Activated CD8-positive, alpha-beta T cell treated with anti-CD3 and anti-CD28 coated beads for 36 hours (primary cell): ENCODE data around the gene BRAF. TPM values are rescaled to one million over a fixed set of nuclear protein-coding genes. Genes with fewer than 3 reads are reported as not detected.
"Not testable (repeated sequence)": the region's sequence is repeated elsewhere in the genome, so short reads cannot be mapped to it uniquely, and the experiment has no call there.

ENCODE experiments used
- ATAC-seq: fragments of 200-7000 bp; cut with Tn5 transposase; one replicate; pipeline ENCODE4 v1.10.0; 2021; ENCODE audit warnings: mild to moderate bottlenecking, moderate library complexity
- CTCF ChIA-PET: fragments of 350-600 bp; sonication (Branson Sonifier 250); formaldehyde crosslinking; loops from one replicate; lab custom pipeline; 2021; ENCODE audit warnings: antibody characterized with exemption; lab: Charles Lee
- POLR2A ChIA-PET: fragments of 350-600 bp; sonication (Branson Sonifier 250); formaldehyde crosslinking; loops from one replicate; lab custom pipeline; 2021; ENCODE audit warnings: antibody characterized with exemption; lab: Charles Lee
- DNase-seq: peaks from one replicate; pipeline ENCODE4 v3.0.0-alpha.2; 2020
- H3K27ac Mint-ChIP-seq: one replicate; pipeline ENCODE4 v1.8.0; 2021; ENCODE audit warnings: mild to moderate bottlenecking, mixed read lengths
- H3K27me3 Mint-ChIP-seq: one replicate; pipeline ENCODE4 v1.8.0; 2021; ENCODE audit warnings: mixed read lengths
- H3K36me3 Mint-ChIP-seq: one replicate; pipeline ENCODE4 v1.8.0; 2021; ENCODE audit warnings: low read depth, mixed read lengths
- H3K4me1 Mint-ChIP-seq: one replicate; pipeline ENCODE4 v1.8.0; 2021; ENCODE audit warnings: low read depth, mixed read lengths
- H3K4me3 Mint-ChIP-seq: one replicate; pipeline ENCODE4 v1.8.0; 2021; ENCODE audit warnings: mild to moderate bottlenecking, moderate library complexity, mixed read lengths
- H3K9me3 Mint-ChIP-seq: one replicate; pipeline ENCODE4 v1.8.0; 2021; ENCODE audit warnings: mixed read lengths
- intact Hi-C: fragments of 100-400 bp; cut with micrococcal nuclease; formaldehyde crosslinking; loops from one replicate; pipeline ENCODE4 v1.10.0; 2022
- total RNA-seq, 2 experiments: library from RNA; stranded (reverse); gene quantifications; one replicate each; pipeline ENCODE4 v1.2.3, GENCODE V29; 2021
- TF ChIP-seq, protein P1 (sequence below): fragments of 200-600 bp; IDR thresholded peaks from one replicate; pipeline ENCODE4 v1.8.0; 2022; ENCODE audit warnings: antibody characterized with exemption, mild to moderate bottlenecking

Gene BRAF
- total RNA-seq, 2 experiments from 2014 or later, result 30.0 to 30.6 TPM

DNA sequence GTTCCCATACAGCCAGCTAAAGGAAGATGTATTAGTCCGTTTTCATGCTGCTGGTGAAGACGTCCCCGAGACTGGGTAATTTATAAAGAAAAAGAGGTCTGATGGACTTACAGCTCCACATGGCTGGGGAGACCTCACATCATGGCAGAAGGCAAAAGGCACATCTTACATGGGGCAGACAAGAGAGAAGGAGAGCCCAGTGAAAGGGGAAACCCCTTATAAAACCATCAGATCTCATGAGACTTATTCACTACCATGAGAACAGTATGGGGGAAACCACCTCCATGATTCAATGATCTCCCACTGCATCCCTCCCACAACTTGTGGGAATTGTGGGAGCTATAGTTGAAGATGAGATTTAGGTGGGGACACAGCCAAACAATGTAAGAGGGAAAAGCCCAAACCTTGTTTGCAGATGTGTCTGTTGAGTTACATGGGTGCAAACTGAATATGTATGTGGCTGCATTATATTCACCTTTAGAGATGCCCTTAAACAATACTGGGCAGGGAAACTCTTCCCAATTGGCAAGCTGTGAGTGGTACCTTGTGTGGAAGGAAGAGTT lies 13.1 kb upstream of the BRAF start:
- no peak for ATAC-seq
- POLR2A ChIA-PET, result interaction anchor here (1.4 kb wide), 1 partner anchor 9 kb away, joined by 4 read pairs; no protein-coding TSS in a partner anchor

DNA sequence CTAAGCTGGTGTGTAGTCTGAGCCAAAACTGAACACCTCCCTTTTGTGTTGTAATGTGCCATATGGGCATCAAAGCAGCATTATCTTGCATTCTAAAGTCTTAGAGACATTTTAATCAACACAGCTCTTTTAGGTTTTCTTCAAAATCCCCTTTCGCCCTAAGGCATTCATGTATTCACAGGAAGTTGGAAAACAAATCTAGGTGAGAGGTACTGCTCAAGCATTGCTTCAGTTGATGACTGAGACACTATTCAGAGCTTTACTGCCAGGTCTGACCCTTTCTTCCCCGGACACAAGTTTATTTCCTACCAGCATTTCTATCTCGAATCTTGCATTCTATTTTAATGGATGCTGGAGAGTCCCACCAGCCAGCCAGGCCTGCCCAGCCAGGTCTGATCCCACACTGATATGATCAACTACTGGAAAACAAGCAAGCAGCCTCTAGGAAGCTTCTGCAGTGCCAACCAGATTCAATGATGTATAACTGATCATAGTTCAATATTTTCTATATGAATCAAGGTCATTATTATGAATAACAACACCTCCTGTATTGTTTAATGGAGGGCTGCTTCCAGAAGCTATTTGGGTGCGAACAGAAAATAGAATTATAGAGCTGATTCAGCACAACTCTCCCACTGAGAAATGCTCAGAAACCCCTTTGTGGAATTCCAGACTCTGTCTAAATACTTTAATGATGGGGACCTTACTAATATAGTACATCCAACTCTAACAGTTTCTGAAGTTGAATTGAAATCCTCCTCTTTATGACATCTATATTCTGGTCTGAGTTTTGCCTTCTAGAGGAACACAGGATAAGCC lies 4.0 kb upstream of the BRAF start:
- POLR2A ChIA-PET, result interaction anchor here (0.7 kb wide), 1 partner anchor 205 kb away, joined by 3 read pairs; no protein-coding TSS in a partner anchor
- Mint-ChIP-seq H3K9me3 (peaks cover 2% of the 10 kb centered on the region), H3K4me1 (peaks cover 2% of the 10 kb centered on the region)

More for the DNA sequence above, 13.1 kb upstream of the BRAF start:
- peaks cover 2% of the 10 kb centered on the region for H3K27me3 Mint-ChIP-seq
- TF ChIP-seq, protein P1, sequence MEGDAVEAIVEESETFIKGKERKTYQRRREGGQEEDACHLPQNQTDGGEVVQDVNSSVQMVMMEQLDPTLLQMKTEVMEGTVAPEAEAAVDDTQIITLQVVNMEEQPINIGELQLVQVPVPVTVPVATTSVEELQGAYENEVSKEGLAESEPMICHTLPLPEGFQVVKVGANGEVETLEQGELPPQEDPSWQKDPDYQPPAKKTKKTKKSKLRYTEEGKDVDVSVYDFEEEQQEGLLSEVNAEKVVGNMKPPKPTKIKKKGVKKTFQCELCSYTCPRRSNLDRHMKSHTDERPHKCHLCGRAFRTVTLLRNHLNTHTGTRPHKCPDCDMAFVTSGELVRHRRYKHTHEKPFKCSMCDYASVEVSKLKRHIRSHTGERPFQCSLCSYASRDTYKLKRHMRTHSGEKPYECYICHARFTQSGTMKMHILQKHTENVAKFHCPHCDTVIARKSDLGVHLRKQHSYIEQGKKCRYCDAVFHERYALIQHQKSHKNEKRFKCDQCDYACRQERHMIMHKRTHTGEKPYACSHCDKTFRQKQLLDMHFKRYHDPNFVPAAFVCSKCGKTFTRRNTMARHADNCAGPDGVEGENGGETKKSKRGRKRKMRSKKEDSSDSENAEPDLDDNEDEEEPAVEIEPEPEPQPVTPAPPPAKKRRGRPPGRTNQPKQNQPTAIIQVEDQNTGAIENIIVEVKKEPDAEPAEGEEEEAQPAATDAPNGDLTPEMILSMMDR, result no peak
- no peak for DNase-seq
- CTCF ChIA-PET, result no interaction called here
- no peaks in the 10 kb centered on the region for H3K36me3 Mint-ChIP-seq
- intact Hi-C loops, result no loop called here
- peaks cover 2% of the 10 kb centered on the region for H3K4me1 Mint-ChIP-seq
- H3K4me3 Mint-ChIP-seq, result no peak overlapping the region
- H3K9me3 Mint-ChIP-seq, result no peaks in the 10 kb centered on the region
- H3K27ac Mint-ChIP-seq, result no peak overlapping the region

DNA sequence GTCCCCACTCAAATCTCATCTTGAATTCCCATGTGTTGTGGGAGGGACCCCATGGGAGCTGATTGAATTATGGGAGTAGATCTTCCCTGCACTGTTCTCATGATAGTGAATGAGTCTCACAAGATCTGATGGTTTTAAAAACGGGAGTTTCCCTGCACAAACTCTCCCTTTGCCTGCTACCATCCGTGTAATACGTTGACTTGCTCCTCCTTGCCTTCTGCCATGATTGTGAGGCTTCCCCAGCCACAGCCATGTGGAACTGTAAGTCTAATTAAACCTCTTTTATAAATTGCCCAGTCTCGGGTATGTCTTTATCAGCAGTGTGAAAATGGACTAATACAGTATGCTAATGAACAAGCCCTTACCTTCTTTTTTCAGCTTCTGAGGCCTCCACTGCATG lies 3.2 kb upstream of the BRAF start:
- H3K4me1 Mint-ChIP-seq, ATAC-seq, intact Hi-C loops, H3K27me3 Mint-ChIP-seq, H3K4me3 Mint-ChIP-seq, H3K9me3 Mint-ChIP-seq, DNase-seq, H3K36me3 Mint-ChIP-seq, H3K27ac Mint-ChIP-seq: not testable (repeated sequence)
- ChIA-PET CTCF (interaction anchor here (1.7 to 2.4 kb wide), 2 partner anchors 14 to 117 kb away, joined by 3 to 7 read pairs; no protein-coding TSS in a partner anchor), POLR2A (interaction anchor here (0.7 to 1.2 kb wide), 2 partner anchors 204 to 773 kb away, joined by 3 read pairs; no protein-coding TSS in a partner anchor)

More for the DNA sequence above, 4.0 kb upstream of the BRAF start:
- TF ChIP-seq, protein P1, result no peak
- Mint-ChIP-seq H3K27ac (no peak overlapping the region), H3K36me3 (no peaks in the 10 kb centered on the region), H3K27me3 (peaks cover 4% of the 10 kb centered on the region), H3K4me3 (no peak overlapping the region)
- CTCF ChIA-PET, result interaction anchor here (1.7 to 2.4 kb wide), 2 partner anchors 15 to 117 kb away, joined by 3 to 7 read pairs; no protein-coding TSS in a partner anchor
- intact Hi-C loops, result no loop called here
- ATAC-seq (no peak), DNase-seq (no peak)

DNA sequence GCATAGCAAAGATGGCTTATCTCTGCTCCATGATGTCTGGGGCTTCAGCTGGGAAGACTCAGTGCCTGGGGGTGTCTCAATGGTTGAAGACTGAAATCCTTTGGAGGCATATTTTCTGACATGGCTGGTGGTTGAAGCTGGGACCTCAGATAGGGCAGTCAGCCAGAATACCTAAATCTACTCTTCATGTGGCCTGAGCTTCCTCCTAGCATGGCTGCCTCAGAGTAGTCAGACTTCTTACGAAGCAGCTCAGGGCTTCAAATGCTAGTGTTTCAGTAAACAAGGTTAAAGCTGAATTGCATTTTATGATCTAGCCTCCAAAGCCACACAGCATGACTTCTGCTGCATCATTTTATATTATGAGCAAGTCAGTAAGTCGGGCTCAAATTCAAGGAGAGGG lies 2.6 kb upstream of the BRAF start:
- TF ChIP-seq, protein P1, result no peak
- ATAC-seq (no peak), DNase-seq (no peak)
- Mint-ChIP-seq H3K4me1 (peaks cover 2% of the 10 kb centered on the region), H3K27ac (no peak overlapping the region), H3K9me3 (peaks cover 2% of the 10 kb centered on the region), H3K27me3 (peaks cover under 1% of the 10 kb centered on the region), H3K36me3 (no peaks in the 10 kb centered on the region), H3K4me3 (no peak overlapping the region)
- intact Hi-C loops, result no loop called here
- ChIA-PET POLR2A (interaction anchor here (1.2 kb wide), 1 partner anchor 774 kb away, joined by 3 read pairs; no protein-coding TSS in a partner anchor), CTCF (interaction anchor here (1.7 to 2.4 kb wide), 2 partner anchors 14 to 116 kb away, joined by 3 to 7 read pairs; no protein-coding TSS in a partner anchor)

DNA sequence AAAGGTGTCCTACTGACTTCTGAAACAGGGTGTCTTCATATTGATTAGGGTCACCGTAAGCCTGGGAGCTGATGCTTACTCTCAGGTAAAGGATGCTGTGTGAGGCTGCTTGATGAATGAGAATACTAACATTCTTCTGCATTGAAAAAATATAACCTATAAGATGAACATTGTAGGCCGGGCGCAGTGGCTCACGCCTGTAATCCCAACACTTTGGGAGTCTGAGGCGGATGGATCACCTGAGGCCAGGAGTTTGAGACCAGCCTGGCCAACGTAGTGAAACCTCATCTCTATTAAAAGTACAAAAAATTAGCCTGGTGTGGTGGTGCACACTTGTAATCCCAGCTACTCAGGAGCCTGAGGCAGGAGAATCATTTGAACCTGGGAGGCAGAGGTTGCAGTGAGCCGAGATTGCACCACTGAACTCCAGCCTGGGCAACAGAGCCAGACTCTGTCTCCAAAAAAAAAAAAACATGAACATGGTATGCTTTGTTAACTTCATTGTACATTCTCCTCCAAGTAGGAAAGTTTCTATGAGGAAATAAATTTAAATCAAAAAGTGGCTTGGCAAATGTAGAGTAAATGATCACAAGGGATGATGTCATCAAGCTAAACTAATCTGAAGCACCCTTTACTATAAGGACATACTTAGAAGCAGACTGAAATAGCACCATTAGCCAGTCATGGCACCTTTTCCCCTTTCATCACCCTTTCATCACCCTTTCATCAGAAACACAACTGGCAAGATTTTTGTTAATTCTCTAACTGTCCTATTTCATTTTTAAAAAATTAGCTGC lies 1.5 kb upstream of the BRAF start:
- no peaks in the 10 kb centered on the region for H3K36me3 Mint-ChIP-seq
- DNase-seq (no peak), ATAC-seq (no peak)
- TF ChIP-seq, protein P1, result no peak
- CTCF ChIA-PET, result interaction anchor here (2.4 kb wide), 1 partner anchor 115 kb away, joined by 7 read pairs; no protein-coding TSS in a partner anchor
- peak overlapping the region; percentile 18 for H3K27ac Mint-ChIP-seq
- intact Hi-C loops, result no loop called here
- peaks cover 2% of the 10 kb centered on the region for H3K9me3 Mint-ChIP-seq
- peaks cover 2% of the 10 kb centered on the region for H3K4me1 Mint-ChIP-seq
- no peaks in the 10 kb centered on the region for H3K27me3 Mint-ChIP-seq
- no peak overlapping the region for H3K4me3 Mint-ChIP-seq
- POLR2A ChIA-PET, result no interaction called here
